Liver (tissue), 9 donors: Measurements from ENCODE around the gene ROPN1. TPM values are rescaled to one million over a fixed set of nuclear protein-coding genes. Genes with fewer than 3 reads are reported as not detected.

Source experiments
- DNase-seq: peaks from one replicate; pipeline ENCODE4 v3.0.0-alpha.2; 2017; ENCODE audit warnings: low spot score
- H3K27ac ChIP-seq, 2 donors: one replicate each; pipeline ENCODE4 v1.7.0; 2013; ENCODE audit warnings: inconsistent platforms in 2 of 2, low read length in 2 of 2, control low read depth in 1 of 2, low read depth in 1 of 2, mild to moderate bottlenecking in 1 of 2
- H3K27me3 ChIP-seq, 4 donors: one replicate each; pipeline versions ENCODE4 v1.6.1 to v1.7.0; 2013; ENCODE audit warnings: low read length in 3 of 4, inconsistent platforms in 1 of 4, mild to moderate bottlenecking in 1 of 4, moderate library complexity in 1 of 4; ENCODE audit not compliant: control insufficient read depth in 4 of 4, insufficient read depth in 4 of 4
- H3K36me3 ChIP-seq, 4 donors: one replicate each; pipeline versions ENCODE4 v1.6.1 to v1.7.0; 2013; ENCODE audit warnings: low read length in 3 of 4, mild to moderate bottlenecking in 3 of 4, low read depth in 1 of 4, moderate library complexity in 1 of 4; ENCODE audit not compliant: control insufficient read depth in 4 of 4, insufficient read depth in 3 of 4
- H3K4me1 ChIP-seq, 4 donors: one replicate each; pipeline versions ENCODE4 v1.6.1 to v1.7.0; 2013; ENCODE audit warnings: low read length in 3 of 4, mild to moderate bottlenecking in 3 of 4, moderate library complexity in 1 of 4; ENCODE audit not compliant: control insufficient read depth in 4 of 4, insufficient read depth in 4 of 4
- H3K4me3 ChIP-seq, 3 donors: one replicate each; pipeline versions ENCODE4 v1.6.1 to v1.7.0; 2013; ENCODE audit warnings: low read length in 3 of 3, control low read depth in 1 of 3, low read depth in 1 of 3, mild to moderate bottlenecking in 1 of 3
- H3K9ac ChIP-seq, 2 donors: one replicate each; pipeline ENCODE4 v1.7.0; 2013; ENCODE audit warnings: low read length in 2 of 2, mild to moderate bottlenecking in 2 of 2, moderate library complexity in 2 of 2, control low read depth in 1 of 2, low read depth in 1 of 2
- H3K9me3 ChIP-seq, 4 donors: one replicate each; pipeline versions ENCODE4 v1.6.1 to v1.7.0; 2013; ENCODE audit warnings: low read length in 3 of 4; ENCODE audit not compliant: control insufficient read depth in 4 of 4
- CTCF ChIP-seq: fragments of 150-350 bp; IDR thresholded peaks from 2 replicates; pipeline ENCODE4 v1.5.1; 2017; ENCODE audit warnings: improper control_type of control experiment, low read depth, low read length; ENCODE audit not compliant: missing input control
- EGR1 ChIP-seq, 2 donors: IDR thresholded peaks; 2 replicates each; pipeline ENCODE4 v1.6.1; 2016 to 2018; ENCODE audit warnings: antibody characterized with exemption in 2 of 2, low read depth in 2 of 2
- FOXA1 ChIP-seq: IDR thresholded peaks from 2 replicates; pipeline ENCODE4 v1.6.1; 2016; ENCODE audit warnings: antibody characterized with exemption
- FOXA2 ChIP-seq: IDR thresholded peaks from 2 replicates; pipeline ENCODE4 v1.6.1; 2016; ENCODE audit warnings: antibody characterized with exemption
- GABPA ChIP-seq, 2 donors: IDR thresholded peaks in 1 of 2; conservative IDR thresholded peaks in 1 of 2; 2 replicates each; pipeline ENCODE4 v1.6.1; 2016; ENCODE audit warnings: antibody characterized with exemption in 2 of 2, mild to moderate bottlenecking in 1 of 2, moderate library complexity in 1 of 2
- HNF4A ChIP-seq, 2 donors: conservative IDR thresholded peaks; 2 replicates each; pipeline ENCODE4 v1.6.1; 2016; ENCODE audit warnings: antibody characterized with exemption in 2 of 2, mild to moderate bottlenecking in 2 of 2
- HNF4G ChIP-seq: IDR thresholded peaks from 2 replicates; pipeline ENCODE4 v1.6.1; 2016; ENCODE audit warnings: antibody characterized with exemption
- JUND ChIP-seq, 2 donors: IDR thresholded peaks; 2 replicates each; pipeline ENCODE4 v1.6.1; 2016; ENCODE audit warnings: antibody characterized with exemption in 2 of 2
- NR2F2 ChIP-seq: IDR thresholded peaks from 2 replicates; pipeline ENCODE4 v1.6.1; 2016; ENCODE audit warnings: antibody characterized with exemption
- RAD21 ChIP-seq, 2 donors: IDR thresholded peaks; 2 replicates each; pipeline ENCODE4 v1.6.1; 2016; ENCODE audit warnings: antibody characterized with exemption in 2 of 2, mild to moderate bottlenecking in 2 of 2
- RXRA ChIP-seq, 2 donors: IDR thresholded peaks; 2 replicates each; pipeline ENCODE4 v1.6.1; 2017 to 2018; ENCODE audit warnings: antibody characterized with exemption in 2 of 2, mild to moderate bottlenecking in 1 of 2
- SP1 ChIP-seq: IDR thresholded peaks from 2 replicates; pipeline ENCODE4 v1.6.1; 2018; ENCODE audit warnings: antibody characterized with exemption, mild to moderate bottlenecking
- TAF1 ChIP-seq: conservative IDR thresholded peaks from 2 replicates; pipeline ENCODE4 v1.6.1; 2016; ENCODE audit warnings: antibody characterized with exemption, mild to moderate bottlenecking
- YY1 ChIP-seq: IDR thresholded peaks from 2 replicates; pipeline ENCODE4 v1.6.1; 2016; ENCODE audit warnings: antibody characterized with exemption, mild to moderate bottlenecking
- WGBS: extraction: QIAGEN DNeasy Blood & Tissue Kit; methylation state at CpG from one replicate; pipeline ENCODE4 v1.1.7; 2013; 5-methylcytosine and 5-hydroxymethylcytosine counted together
- polyA plus RNA-seq, 2 donors: library from polyadenylated mRNA; stranded (reverse) in 1 of 2; unstranded in 1 of 2; fragments of 200-250 nt in 1 of 2; fragments of >200 nt in 1 of 2; fragmentation: Nextera tagmentation in 1 of 2; extraction: Ambion mirVana in 1 of 2; gene quantifications; one replicate each; pipeline versions ENCODE4 v1.2.1 to v1.2.3, GENCODE V29; 2013 to 2015
- total RNA-seq, 2 donors: library from RNA; depleted of rRNA; stranded (reverse); fragments of >200 nt; gene quantifications; one replicate each; pipeline ENCODE4 v1.2.3, GENCODE V29; 2014
- TF ChIP-seq, protein P1 (sequence below): IDR thresholded peaks from 2 replicates; pipeline ENCODE4 v1.6.1; 2016; ENCODE audit warnings: antibody characterized with exemption, mild to moderate bottlenecking
- TF ChIP-seq, protein P2 (sequence below): IDR thresholded peaks from 2 replicates; pipeline ENCODE4 v1.6.1; 2016; ENCODE audit warnings: antibody characterized with exemption
- TF ChIP-seq, protein P3 (sequence below): IDR thresholded peaks from 2 replicates; pipeline ENCODE4 v1.6.1; 2016; ENCODE audit warnings: antibody characterized with exemption
- TF ChIP-seq, protein P4 (sequence below): IDR thresholded peaks from 2 replicates; pipeline ENCODE4 v1.6.1; 2016; ENCODE audit warnings: antibody characterized with exemption
- donor health status: healthy.
- donor health status: healthy.
- donor health status: healthy.
- donor health status: healthy.
- donor health status: healthy.

Gene ROPN1
- total and polyA plus RNA-seq, 4 donors, result not detected

DNA sequence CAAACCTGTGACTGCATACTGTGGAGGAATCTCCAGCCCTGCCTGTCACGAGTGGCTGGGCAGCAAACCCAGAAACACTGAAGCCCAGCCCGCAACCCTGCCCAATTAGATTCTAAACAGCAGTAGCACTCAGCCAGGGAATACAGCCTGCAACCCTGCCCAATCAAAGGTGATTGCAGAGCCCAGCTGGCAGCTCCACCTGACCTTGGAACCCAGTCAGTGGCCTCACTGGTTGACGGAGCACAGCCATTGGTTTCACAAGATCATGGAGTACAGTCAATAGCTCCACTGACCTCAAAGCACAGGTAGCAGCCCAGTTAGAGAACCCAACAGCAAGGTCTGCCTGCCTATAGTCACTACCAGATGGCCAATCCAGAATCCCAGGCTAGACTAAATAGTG, 72.6 kb downstream of the ROPN1 start:
- Histone ChIP-seq H3K27me3 (no peaks in the 10 kb centered on the region), H3K4me1 (peaks cover 0 to 12% (median 1%) of the 10 kb centered on the region in 4 donors), H3K27ac (no peak overlapping the region), H3K4me3 (no peak overlapping the region), H3K9me3 (peaks cover 0 to 7% (median 3%) of the 10 kb centered on the region in 4 donors), H3K36me3 (peaks cover 0 to 11% (median 6%) of the 10 kb centered on the region in 4 donors), H3K9ac (no peak overlapping the region)
- no peak for TF ChIP-seq HNF4G
- TF ChIP-seq RXRA (IDR thresholded peaks at IDR 0.05), result peak; percentile 81 to 86
- peak; percentile 74 to 79 for TF ChIP-seq HNF4A (conservative IDR thresholded peaks at IDR 0.05)
- peak; percentile 81 for TF ChIP-seq YY1
- TF ChIP-seq NR2F2, result no peak
- TF ChIP-seq EGR1 (IDR thresholded peaks at IDR 0.05; ENCODE audit: low read depth in 2 of 2), result peak in 1 of 2 donors; percentile 15
- TF ChIP-seq, protein P1, sequence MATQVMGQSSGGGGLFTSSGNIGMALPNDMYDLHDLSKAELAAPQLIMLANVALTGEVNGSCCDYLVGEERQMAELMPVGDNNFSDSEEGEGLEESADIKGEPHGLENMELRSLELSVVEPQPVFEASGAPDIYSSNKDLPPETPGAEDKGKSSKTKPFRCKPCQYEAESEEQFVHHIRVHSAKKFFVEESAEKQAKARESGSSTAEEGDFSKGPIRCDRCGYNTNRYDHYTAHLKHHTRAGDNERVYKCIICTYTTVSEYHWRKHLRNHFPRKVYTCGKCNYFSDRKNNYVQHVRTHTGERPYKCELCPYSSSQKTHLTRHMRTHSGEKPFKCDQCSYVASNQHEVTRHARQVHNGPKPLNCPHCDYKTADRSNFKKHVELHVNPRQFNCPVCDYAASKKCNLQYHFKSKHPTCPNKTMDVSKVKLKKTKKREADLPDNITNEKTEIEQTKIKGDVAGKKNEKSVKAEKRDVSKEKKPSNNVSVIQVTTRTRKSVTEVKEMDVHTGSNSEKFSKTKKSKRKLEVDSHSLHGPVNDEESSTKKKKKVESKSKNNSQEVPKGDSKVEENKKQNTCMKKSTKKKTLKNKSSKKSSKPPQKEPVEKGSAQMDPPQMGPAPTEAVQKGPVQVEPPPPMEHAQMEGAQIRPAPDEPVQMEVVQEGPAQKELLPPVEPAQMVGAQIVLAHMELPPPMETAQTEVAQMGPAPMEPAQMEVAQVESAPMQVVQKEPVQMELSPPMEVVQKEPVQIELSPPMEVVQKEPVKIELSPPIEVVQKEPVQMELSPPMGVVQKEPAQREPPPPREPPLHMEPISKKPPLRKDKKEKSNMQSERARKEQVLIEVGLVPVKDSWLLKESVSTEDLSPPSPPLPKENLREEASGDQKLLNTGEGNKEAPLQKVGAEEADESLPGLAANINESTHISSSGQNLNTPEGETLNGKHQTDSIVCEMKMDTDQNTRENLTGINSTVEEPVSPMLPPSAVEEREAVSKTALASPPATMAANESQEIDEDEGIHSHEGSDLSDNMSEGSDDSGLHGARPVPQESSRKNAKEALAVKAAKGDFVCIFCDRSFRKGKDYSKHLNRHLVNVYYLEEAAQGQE, result no peak
- peak in 1 of 2 donors; percentile 40 for TF ChIP-seq JUND (IDR thresholded peaks at IDR 0.05)
- TF ChIP-seq, protein P2, sequence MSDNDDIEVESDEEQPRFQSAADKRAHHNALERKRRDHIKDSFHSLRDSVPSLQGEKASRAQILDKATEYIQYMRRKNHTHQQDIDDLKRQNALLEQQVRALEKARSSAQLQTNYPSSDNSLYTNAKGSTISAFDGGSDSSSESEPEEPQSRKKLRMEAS, result peak; percentile 53
- TF ChIP-seq, protein P3, sequence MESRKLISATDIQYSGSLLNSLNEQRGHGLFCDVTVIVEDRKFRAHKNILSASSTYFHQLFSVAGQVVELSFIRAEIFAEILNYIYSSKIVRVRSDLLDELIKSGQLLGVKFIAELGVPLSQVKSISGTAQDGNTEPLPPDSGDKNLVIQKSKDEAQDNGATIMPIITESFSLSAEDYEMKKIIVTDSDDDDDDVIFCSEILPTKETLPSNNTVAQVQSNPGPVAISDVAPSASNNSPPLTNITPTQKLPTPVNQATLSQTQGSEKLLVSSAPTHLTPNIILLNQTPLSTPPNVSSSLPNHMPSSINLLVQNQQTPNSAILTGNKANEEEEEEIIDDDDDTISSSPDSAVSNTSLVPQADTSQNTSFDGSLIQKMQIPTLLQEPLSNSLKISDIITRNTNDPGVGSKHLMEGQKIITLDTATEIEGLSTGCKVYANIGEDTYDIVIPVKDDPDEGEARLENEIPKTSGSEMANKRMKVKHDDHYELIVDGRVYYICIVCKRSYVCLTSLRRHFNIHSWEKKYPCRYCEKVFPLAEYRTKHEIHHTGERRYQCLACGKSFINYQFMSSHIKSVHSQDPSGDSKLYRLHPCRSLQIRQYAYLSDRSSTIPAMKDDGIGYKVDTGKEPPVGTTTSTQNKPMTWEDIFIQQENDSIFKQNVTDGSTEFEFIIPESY, result peak; percentile 44
- TF ChIP-seq FOXA2, result peak; percentile 11
- TF ChIP-seq FOXA1, result no peak
- TF ChIP-seq GABPA (IDR thresholded peaks at IDR 0.05 in 1 of 2, conservative IDR thresholded peaks at IDR 0.05 in 1 of 2), result no peak
- TF ChIP-seq TAF1, result no peak
- TF ChIP-seq RAD21 (IDR thresholded peaks at IDR 0.05), result peak in 1 of 2 donors; percentile 42
- peak; percentile 90 for TF ChIP-seq SP1
- no peak for TF ChIP-seq CTCF
- TF ChIP-seq, protein P4, sequence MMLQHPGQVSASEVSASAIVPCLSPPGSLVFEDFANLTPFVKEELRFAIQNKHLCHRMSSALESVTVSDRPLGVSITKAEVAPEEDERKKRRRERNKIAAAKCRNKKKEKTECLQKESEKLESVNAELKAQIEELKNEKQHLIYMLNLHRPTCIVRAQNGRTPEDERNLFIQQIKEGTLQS, result no peak
- DNase-seq, result no peak
- WGBS, result 49% methylated on average over 3 of the region's 3 CpGs

Other genes starting within 250 kb of the ROPN1 start
- gene MYLK, start 107.8 kb downstream of the ROPN1 start, total RNA-seq, result 100 to 1,000 TPM in 1 of 2 donors, 10 to 100 TPM in 1; 17.1 to 158 TPM
- 10 to 100 TPM; 35.4 to 48.5 TPM for gene MYLK, start 107.8 kb downstream of the ROPN1 start, polyA plus RNA-seq
- 10 to 100 TPM; 22.5 to 32.5 TPM for gene CCDC14, start 30.9 kb downstream of the ROPN1 start, total RNA-seq
- gene CCDC14, start 30.9 kb downstream of the ROPN1 start, polyA plus RNA-seq, result 1 to 10 TPM; 3.7 to 6.8 TPM
- gene KALRN, start 41.2 kb upstream of the ROPN1 start, total RNA-seq, result 10 to 100 TPM; 15.7 to 37.6 TPM
- gene KALRN, start 41.2 kb upstream of the ROPN1 start, polyA plus RNA-seq, result 1 to 10 TPM; 7.6 to 8.2 TPM